Neural cell (in vitro differentiated cells): ENCODE results near the gene DDX27. TPM values are rescaled to one million over a fixed set of nuclear protein-coding genes. Genes with fewer than 3 reads are reported as not detected.

Experiments used
- H2AFZ ChIP-seq: fragments of 200-600, 300-800 bp; sonication (generic), shearing (Covaris generic); 2 replicates; pipeline ENCODE4 v1.6.0; 2014; ENCODE audit warnings: low read depth, mild to moderate bottlenecking, antibody characterized with exemption, low read length, moderate library complexity
- H3F3A ChIP-seq: fragments of 200-600 bp; shearing (Covaris generic); 2 replicates; pipeline ENCODE4 v1.6.1; 2016; ENCODE audit warnings: mild to moderate bottlenecking, moderate library complexity, mixed read lengths, antibody characterized with exemption, low read length; ENCODE audit not compliant: insufficient read depth, poor library complexity, severe bottlenecking
- H3K27ac ChIP-seq: fragments of 200-600, 300-800 bp; sonication (generic), shearing (Covaris generic); 2 replicates; pipeline ENCODE4 v1.5.1; 2014; ENCODE audit warnings: mild to moderate bottlenecking, low read length, moderate library complexity
- H3K27me3 ChIP-seq: fragments of 300-800, 200-600 bp; sonication (generic), shearing (Covaris generic); 2 replicates; pipeline ENCODE4 v1.6.0; 2014; ENCODE audit warnings: mild to moderate bottlenecking, low read depth, low read length, moderate library complexity; ENCODE audit not compliant: insufficient read depth
- H3K36me3 ChIP-seq: fragments of 300-800, 200-600 bp; sonication (generic), shearing (Covaris generic); 2 replicates; pipeline ENCODE4 v1.5.1; 2014; ENCODE audit warnings: mild to moderate bottlenecking, antibody characterized with exemption, low read length, moderate library complexity; ENCODE audit not compliant: insufficient read depth
- H3K4me2 ChIP-seq: fragments of 300-800, 200-600 bp; sonication (generic), shearing (Covaris generic); 2 replicates; pipeline ENCODE4 v1.6.0; 2014; ENCODE audit warnings: mild to moderate bottlenecking, low read length
- H3K4me3 ChIP-seq: fragments of 300-800, 200-600 bp; sonication (generic), shearing (Covaris generic); 2 replicates; pipeline ENCODE4 v1.5.1; 2014; ENCODE audit warnings: mild to moderate bottlenecking, low read length, moderate library complexity
- H3K79me2 ChIP-seq: fragments of 200-600 bp; shearing (Covaris generic); replicated peaks from 2 replicates; pipeline ENCODE4 v1.6.0; 2014; ENCODE audit warnings: mild to moderate bottlenecking, low read length, moderate library complexity; ENCODE audit not compliant: insufficient read depth
- H3K9ac ChIP-seq: fragments of 300-800, 200-600 bp; sonication (generic), shearing (Covaris generic); 2 replicates; pipeline ENCODE4 v1.6.1; 2016; ENCODE audit warnings: mild to moderate bottlenecking, low read length, mixed read lengths
- H3K9me2 ChIP-seq: fragments of 200-600 bp; shearing (Covaris generic); 2 replicates; pipeline ENCODE4 v1.6.1; 2016; ENCODE audit warnings: mild to moderate bottlenecking, low read length, mixed read lengths; ENCODE audit not compliant: insufficient read depth
- H3K9me3 ChIP-seq: fragments of 200-600, 300-800 bp; sonication (generic), shearing (Covaris generic); 2 replicates; pipeline ENCODE4 v1.6.1; 2016; ENCODE audit warnings: mild to moderate bottlenecking, mixed run types, low read length, moderate library complexity, mixed read lengths
- H4K20me1 ChIP-seq: fragments of 200-600 bp; shearing (Covaris generic); 2 replicates; pipeline ENCODE4 v1.6.1; 2016; ENCODE audit warnings: mild to moderate bottlenecking, mixed run types; ENCODE audit not compliant: insufficient read depth
- CTCF ChIP-seq: fragments of 450-650 bp; IDR thresholded peaks from 2 replicates; pipeline ENCODE4 v1.5.1; 2014; ENCODE audit warnings: antibody characterized with exemption, mild to moderate bottlenecking, moderate library complexity; ENCODE audit not compliant: poor library complexity, severe bottlenecking
- EP300 ChIP-seq: fragments of 450-650 bp; conservative IDR thresholded peaks from 2 replicates; pipeline ENCODE4 v1.6.1; 2014; ENCODE audit warnings: antibody characterized with exemption, mild to moderate bottlenecking, moderate library complexity; ENCODE audit not compliant: poor library complexity, severe bottlenecking
- EZH2 ChIP-seq: fragments of 200-600, 300-800 bp; shearing (Covaris generic), sonication (generic); IDR thresholded peaks from 2 replicates; pipeline ENCODE4 v1.6.1; 2014; ENCODE audit warnings: antibody characterized with exemption, low read length, borderline replicate concordance, mild to moderate bottlenecking; ENCODE audit not compliant: insufficient read depth, poor library complexity, severe bottlenecking
- MXI1 ChIP-seq: fragments of 450-650 bp; conservative IDR thresholded peaks from 2 replicates; pipeline ENCODE4 v1.6.1; 2014; ENCODE audit warnings: antibody characterized with exemption, mild to moderate bottlenecking; ENCODE audit not compliant: poor library complexity, severe bottlenecking
- POLR2AphosphoS5 ChIP-seq: IDR thresholded peaks from 2 replicates; pipeline ENCODE4 v1.6.1; 2012
- RAD21 ChIP-seq: fragments of 450-650 bp; conservative IDR thresholded peaks from 2 replicates; pipeline ENCODE4 v1.6.1; 2014; ENCODE audit warnings: antibody characterized with exemption, mild to moderate bottlenecking, moderate library complexity
- REST ChIP-seq: IDR thresholded peaks from 2 replicates; pipeline ENCODE4 v1.6.1; 2012; ENCODE audit warnings: borderline replicate concordance
- SMC3 ChIP-seq: fragments of 450-650 bp; conservative IDR thresholded peaks from 2 replicates; pipeline ENCODE4 v1.6.1; 2014; ENCODE audit warnings: antibody characterized with exemption, mild to moderate bottlenecking, moderate library complexity; ENCODE audit not compliant: poor library complexity
- TAF1 ChIP-seq: IDR thresholded peaks from 2 replicates; pipeline ENCODE4 v1.6.1; 2012; ENCODE audit warnings: low read depth
- polyA plus RNA-seq: library from polyadenylated mRNA; depleted of rRNA; stranded (reverse); fragments of >200 nt; gene quantifications from 2 replicates; pipeline ENCODE4 v1.2.3, GENCODE V29; 2014

DDX27 gene
- polyA plus RNA-seq, 1 donor from 2014 or later: 35.4 TPM

- Histone ChIP-seq H3K27me3 (no peaks in the 10 kb centered on the region), H3K9ac (no peak overlapping the region), H4K20me1 (no peaks in the 10 kb centered on the region), H3K4me3 (no peak overlapping the region), H3K9me3 (no peaks in the 10 kb centered on the region), H2AFZ (no peak overlapping the region), H3K36me3 (no peaks in the 10 kb centered on the region), H3K4me2 (no peak overlapping the region), H3F3A (no peaks in the 10 kb centered on the region), H3K79me2 (peaks cover 37% of the 10 kb centered on the region), H3K9me2 (no peaks in the 10 kb centered on the region), H3K27ac (no peak overlapping the region)
- TF ChIP-seq TAF1: no peak
- TF ChIP-seq CTCF: no peak
- TF ChIP-seq REST: no peak
Observed at GRCh38 chr20:49172413-49172812, 46.8 kb upstream of the DDX27 start.

GRCh38 chr20:49174183-49174582, 45.0 kb upstream of the DDX27 start:
- H3K27ac ChIP-seq: no peak overlapping the region
- no peaks in the 10 kb centered on the region for H3K36me3 ChIP-seq
- H2AFZ ChIP-seq: no peak overlapping the region
- H3K4me3 ChIP-seq: no peak overlapping the region
- no peak overlapping the region for H3K9ac ChIP-seq
- TF ChIP-seq EZH2 (no peak), RAD21 (no peak), CTCF (no peak), MXI1 (no peak), TAF1 (no peak), POLR2AphosphoS5 (no peak), REST (no peak), EP300 (no peak), SMC3 (no peak)
- no peaks in the 10 kb centered on the region for H3K27me3 ChIP-seq
- H4K20me1 ChIP-seq: no peaks in the 10 kb centered on the region
- no peaks in the 10 kb centered on the region for H3K9me2 ChIP-seq
- peaks cover 38% of the 10 kb centered on the region for H3K79me2 ChIP-seq
- H3K9me3 ChIP-seq: no peaks in the 10 kb centered on the region
- no peaks in the 10 kb centered on the region for H3F3A ChIP-seq
- no peak overlapping the region for H3K4me2 ChIP-seq
